Measurements from ENCODE around the gene SF1. TPM values are rescaled to one million over a fixed set of nuclear protein-coding genes. Genes with fewer than 3 reads are reported as not detected.
A peak's percentile ranks its signal among the peaks of the same experiment; 100 is the strongest.

The SF1 gene
- total and polyA plus RNA-seq, 9 of the 15 experiments (the other 6 are each of a cell fraction or from before 2014, with no cell fraction given) = 13.1 to 334 (median 111) TPM

GRCh38 chr11:64742889-64743590 is 35.3 kb downstream of the SF1 start (continued):
- TF ChIP-seq HMGXB4 (CRISPR knock-in tag; IDR thresholded peaks at IDR 0.05) (no peak), SOX6 (IDR thresholded peaks at IDR 0.05) (no peak), NR2C2 (CRISPR knock-in tag; IDR thresholded peaks at IDR 0.05) (no peak), NR2C2 (tag; IDR thresholded peaks at IDR 0.05) (peak; percentile 79), CCNT2 (IDR thresholded peaks at IDR 0.05; ENCODE audit: borderline replicate concordance, extremely low read depth, insufficient read length, low read depth, low read length) (peak; percentile 73), CTBP1 (IDR thresholded peaks at IDR 0.05; ENCODE audit: borderline replicate concordance) (peak; percentile 66; the same call in 1 of the 2 replicates), ZSCAN32 (CRISPR knock-in tag; IDR thresholded peaks at IDR 0.05) (peak; percentile 73), TOE1 (IDR thresholded peaks at IDR 0.05; ENCODE audit: borderline replicate concordance) (no peak), TOE1 (CRISPR knock-in tag; IDR thresholded peaks at IDR 0.05; ENCODE audit: borderline replicate concordance, low read depth) (no peak), MTA1 (IDR thresholded peaks at IDR 0.05; ENCODE audit: borderline replicate concordance) (peak; percentile 63; the same call in 1 of the 2 replicates), ATF4 (CRISPR knock-in tag; IDR thresholded peaks at IDR 0.05) (0 out of 2 replicates have a peak, but pooled peaks have one; percentile 66), PBX2 (CRISPR knock-in tag; IDR thresholded peaks at IDR 0.05; ENCODE audit: low read depth) (no peak), PBX2 (tag; conservative IDR thresholded peaks at IDR 0.05; ENCODE audit: low read depth) (no peak), ARNT (IDR thresholded peaks at IDR 0.05) (no peak), ZNF311 (CRISPR knock-in tag; IDR thresholded peaks at IDR 0.05) (no peak), CTCF (IDR thresholded peaks at IDR 0.05 in 2 of 3, conservative IDR thresholded peaks at IDR 0.05 in 1 of 3; ENCODE audit: insufficient read depth in 2 of 3, low read depth in 1 of 3, low read length in 3 of 3) (peak; percentile 73 to 85 (median 81)), SP1 (CRISPR knock-in tag; IDR thresholded peaks at IDR 0.05) (peak; percentile 74), MYNN (IDR thresholded peaks at IDR 0.05) (no peak), MYNN (CRISPR knock-in tag; IDR thresholded peaks at IDR 0.05) (no peak)

All from K562 (cell line).